Activated CD4-positive, alpha-beta T cell treated with anti-CD3 and anti-CD28 coated beads for 1 hour (primary cell): ENCODE data around the gene THADA.
"Not testable (repeated sequence)": the region's sequence is repeated elsewhere in the genome, so short reads cannot be mapped to it uniquely, and the experiment has no call there.

Experiments used
- DNase-seq: peaks from one replicate; pipeline ENCODE4 v3.0.0-alpha.2; 2020

The THADA gene

DNA sequence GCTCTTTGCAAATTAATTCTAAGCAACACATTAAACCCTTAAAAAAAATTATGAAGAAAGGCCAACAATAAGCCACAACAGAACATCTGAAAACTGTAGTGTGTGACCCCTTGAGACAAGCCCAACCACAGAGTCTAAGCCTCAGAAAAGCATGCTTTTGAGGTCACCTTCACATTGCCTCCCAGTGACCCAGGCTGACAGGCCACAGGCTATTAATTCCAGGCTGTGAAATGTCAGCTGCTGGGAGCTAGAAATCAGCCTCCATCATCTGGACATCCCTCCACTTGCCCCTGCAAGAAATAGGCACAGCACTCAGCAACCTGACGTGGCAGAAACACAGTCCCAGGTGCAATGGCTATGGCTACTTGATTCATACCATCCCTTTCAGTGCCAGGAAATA is 190.0 kb downstream of the THADA start:
- DNase-seq = no peak

DNA sequence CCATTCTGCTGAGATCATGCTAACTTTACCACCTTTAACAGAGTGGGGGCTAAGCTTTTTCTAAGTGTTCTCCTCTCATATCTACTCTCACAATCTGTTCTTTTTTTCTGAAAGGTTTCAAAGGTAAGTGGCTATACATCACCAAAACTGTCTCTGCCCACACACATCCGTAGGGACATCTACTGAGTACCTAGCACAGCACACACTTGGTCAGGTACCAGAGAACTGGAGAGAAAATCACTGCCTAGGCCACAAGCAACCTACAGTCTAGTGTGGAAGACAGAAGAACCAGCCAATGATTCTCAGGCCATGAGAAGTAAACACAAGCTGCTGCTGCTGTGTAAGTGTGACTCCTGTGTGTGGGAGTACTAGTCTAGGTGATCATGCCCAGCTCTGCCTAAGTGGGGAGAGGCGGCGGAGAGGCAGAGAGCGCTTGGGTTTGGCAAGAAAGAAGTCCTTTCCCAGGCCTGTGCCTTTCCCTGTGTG is 193.3 kb downstream of the THADA start:
- DNase-seq = no peak

DNA sequence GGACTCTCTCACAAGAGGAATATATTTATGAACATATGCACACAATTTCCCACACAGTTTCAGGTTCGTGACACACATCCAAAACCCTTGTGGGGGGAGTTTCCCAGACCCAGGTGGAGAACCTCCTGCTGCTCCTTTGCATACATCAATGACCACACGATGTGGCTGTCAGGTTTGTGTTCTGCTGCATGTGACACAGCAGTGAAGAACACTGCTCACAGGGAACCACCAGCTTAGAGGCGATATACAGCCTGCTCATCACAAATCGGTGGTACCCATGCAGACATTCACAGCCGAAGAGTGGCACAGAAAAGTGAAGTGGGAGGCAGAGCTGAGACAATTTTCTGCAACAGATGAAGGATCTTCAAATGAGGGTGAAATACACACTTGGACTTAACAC is 193.8 kb downstream of the THADA start:
- DNase-seq = no peak

DNA sequence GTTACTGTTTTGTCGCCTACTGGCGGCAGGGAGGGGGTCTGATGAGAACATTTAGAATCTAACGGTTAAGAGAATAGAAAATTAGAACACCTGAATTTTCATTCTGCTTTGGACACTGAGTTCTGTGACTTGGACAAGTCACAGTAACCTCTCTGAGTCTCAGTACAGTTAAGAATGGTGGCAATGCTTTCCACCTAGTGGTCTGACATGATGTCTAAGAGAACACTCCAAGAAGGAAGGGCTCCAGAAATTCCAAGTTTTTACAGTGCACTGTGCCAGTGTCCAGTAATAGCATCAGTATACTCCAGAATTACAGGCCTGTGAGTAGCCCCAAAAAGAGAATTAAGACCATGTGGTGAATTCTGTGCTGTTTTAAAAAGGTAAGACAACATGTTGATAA is 195.3 kb downstream of the THADA start:
- DNase-seq = no peak

DNA sequence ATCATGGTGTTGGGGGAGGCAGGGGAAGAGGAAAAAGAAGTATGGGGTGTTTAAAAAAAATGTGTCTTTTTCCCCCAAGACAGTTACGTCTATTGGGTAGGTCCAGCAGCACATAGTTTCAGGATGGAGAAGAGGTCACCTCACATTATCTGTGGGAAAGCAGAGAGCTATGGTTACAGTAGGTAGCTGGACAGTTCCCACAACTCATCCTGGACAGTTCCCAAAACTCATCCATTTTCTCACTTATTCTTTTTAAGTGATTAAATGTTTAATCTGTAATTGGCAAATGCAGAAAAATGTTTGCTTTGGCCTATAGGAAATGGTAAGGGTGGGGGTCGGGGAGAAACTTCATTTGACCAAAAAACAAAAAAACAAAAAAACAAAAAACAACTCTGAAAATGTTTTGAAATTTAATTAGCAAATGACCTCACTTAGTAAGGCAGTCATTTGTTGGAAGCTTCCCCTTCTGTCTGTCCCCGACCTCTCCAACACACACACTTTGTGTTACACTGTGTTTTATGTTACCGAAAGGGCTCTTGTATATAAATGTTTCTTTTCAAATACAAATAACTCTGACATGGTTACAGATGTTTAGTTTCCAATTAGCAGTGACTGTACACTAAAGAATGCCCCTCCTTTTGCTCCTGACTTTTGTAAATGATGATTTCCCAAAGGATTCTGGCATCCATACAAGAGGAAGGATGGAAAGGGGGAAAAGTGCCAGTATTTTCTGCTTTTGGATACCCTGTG is 196.1 kb downstream of the THADA start:
- no peak for DNase-seq

DNA sequence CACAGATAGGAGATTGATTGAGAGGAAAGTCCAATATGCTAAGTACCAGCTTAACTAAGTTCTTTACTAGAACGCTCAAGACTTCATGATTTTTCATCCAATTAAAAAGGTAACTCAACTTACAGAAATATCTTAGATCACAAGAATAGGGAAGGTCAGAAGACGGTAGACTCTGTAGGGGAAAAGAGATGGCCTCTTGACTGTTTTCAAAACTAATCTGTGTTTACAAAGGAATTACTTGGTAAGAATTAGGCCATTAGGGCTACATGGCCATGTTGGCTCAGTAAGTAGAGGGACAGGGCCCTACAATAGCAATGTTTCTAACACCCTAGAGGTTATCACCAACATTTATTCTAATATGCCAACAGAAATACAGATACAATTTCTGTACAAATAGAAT is 196.7 kb downstream of the THADA start:
- no peak for DNase-seq

DNA sequence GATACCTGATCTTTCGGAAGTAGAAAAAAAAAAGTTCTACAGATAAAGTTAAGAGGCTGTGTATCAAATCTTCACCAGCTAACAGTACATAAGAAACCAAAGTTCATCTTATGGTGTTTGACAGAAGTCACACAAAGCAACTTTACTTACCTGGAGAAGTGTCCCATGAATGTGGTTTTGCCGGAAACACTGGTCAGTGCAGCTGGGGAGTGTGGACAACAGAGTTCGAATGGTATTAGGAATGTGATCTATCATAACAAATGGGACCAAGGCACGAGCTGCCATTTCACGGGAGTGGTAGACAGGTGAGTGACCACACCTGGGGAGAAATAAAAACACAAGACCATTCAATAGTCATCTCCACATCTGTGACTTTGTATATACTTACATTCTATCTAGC is 198.0 kb downstream of the THADA start:
- no peak for DNase-seq

DNA sequence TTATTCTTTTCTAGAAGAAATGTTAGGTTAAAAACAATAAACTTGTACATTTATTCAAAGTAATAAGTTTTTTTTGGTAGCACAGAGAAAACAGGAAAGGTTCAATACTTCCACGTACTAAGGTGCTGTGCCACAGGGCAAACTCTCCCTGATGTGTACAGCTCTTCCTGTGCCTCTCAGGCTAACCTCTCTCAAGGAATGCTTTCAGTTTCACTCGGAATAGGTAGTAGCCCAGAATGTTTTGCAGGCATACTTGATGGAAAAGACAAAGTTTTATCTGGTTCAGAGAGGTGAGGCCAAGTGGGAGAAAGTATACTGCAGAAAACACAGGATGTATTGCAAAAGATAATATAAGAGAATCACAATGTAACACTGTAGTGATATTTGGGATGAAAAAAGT is 198.4 kb downstream of the THADA start:
- DNase-seq = no peak

DNA sequence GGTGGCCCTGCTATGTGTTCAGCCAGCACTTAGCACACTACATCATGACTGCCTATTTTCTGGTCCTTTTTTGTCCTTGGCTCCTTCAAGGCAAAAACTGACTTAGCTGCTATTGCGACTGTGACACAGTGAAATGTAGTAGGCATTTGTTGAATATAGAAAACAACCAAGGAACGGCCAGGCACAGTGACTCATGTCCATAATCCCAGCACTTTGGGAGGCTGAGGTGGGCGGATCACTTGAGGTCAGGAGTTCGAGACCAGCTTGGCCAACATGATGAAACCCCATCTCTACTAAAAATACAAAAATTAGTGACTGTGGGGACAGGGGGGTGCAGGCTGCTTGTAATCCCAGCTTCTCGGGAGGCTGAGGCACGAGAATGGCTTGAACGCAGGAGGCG is 199.5 kb downstream of the THADA start:
- DNase-seq = not testable (repeated sequence)

DNA sequence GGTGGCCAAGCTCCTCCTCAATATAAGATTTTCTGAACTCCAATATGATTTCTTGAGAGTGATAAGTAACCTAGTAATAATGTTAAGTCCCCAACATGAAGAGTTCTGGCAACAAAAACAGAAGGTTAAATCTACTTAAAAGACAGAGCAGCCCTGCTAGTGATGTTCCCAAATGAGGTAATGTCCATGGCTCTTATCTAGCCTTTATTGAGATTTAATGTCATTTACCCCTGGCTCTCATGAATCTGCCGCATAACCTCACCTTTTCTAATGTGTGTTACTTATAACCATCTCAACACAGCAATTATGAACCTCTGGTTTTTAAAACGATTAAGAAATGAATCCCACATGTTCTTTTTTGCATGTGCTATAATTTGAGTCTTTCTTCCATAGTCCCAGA is 201.9 kb downstream of the THADA start:
- DNase-seq = no peak

DNA sequence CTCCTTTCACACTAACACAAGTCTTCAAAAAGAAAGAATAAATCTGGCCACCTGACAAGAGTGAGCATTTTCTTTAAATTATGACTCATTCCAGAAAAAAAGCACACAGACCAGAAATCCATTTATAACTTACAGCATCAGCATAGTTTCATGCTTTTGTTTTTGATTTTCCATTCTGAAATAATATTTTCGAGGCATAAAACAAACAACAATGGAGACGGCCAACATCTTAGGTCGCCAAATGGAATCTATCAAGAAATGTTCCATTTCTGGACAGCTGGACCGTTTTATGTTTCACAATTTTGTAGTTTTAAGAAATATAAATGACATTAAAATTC is 204.0 kb downstream of the THADA start:
- no peak for DNase-seq

DNA sequence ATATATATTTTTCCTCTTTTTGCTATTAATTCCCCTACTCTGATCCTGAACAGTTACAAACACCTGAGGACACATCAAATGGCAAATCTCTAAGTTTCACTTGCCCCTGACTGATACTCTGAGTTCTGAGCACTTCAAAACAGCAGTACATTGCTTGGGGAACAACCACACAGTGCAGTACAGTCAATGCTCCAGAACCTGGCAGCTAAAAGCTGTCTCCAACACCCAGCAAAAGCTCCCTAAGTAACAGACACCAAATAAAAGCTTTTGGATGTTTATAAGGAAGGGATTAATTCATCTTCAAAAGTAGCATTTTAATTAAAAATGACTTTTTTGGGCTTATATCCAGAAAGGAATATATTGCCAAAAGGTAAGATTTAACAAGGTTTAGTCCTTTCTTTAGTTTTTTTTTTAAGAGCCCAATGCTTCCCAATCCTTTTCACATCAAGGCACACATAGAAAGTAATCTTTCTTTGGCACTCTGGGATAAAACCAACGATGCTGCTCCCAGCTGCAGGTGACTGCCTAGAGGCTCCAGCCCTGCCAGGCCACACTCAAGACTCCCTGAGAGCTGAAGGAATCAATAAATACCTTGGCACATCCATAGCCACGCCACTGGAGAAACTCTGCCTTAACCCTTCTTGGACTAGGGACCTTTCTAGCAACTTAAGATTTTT is 204.5 kb downstream of the THADA start:
- DNase-seq = no peak

DNA sequence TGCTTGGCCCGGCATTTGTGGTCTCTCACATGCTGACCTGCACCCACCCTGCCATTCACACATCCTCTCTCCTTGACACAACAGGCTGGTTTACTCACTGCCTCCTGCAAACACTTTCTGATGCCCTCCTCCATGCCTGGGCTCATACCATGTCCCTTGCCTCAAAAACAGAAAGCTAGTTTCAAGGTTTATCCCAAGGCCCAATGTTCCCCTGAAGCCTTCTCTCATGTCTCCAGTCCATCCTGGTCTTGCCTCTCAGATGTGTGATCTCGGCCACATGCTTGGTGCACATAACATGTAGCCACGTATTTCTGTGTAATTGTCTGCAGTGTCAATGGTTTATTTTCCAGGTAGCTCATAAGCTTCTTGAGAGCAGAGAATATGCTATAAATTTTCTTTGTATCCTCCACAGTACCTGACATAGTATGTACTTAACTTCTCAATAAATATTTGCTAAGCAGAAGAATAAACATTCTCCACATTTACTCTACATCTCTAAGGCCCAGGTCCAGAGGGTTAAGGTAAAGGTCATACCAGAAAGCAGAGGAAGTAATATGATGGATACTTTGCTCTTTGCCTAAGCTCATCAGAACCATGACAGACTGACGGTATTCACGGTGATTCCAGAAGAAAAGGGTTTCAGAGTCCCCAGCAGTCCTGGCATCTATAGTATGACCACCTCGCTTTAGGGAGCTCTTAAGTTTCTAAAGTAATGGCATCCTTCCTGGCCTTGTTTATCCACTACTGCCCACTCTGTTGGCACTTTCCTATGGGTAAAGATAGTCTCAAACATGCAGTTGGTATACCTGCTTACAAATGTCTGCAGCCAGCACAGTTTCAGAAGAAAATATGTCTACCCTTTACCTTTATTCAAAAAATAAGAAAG is 206.0 kb downstream of the THADA start:
- no peak for DNase-seq

DNA sequence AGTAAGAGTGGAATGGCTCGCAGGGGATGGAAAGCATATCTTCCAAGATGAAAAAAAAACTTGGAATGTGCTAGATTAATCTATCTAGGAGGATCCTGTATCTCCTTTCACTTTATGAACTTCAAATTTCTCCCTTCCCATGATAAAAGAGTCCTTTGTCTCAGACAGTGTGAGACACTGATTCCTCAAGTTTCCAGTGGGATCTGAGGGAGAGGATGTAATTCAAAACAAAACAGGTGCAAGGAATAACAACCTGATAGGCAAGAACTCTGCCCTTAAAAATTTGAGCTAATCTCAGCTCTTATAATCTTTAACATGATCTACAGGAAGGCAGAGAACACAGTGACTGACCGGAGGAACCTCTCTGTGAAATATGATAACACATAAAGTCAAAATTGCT is 207.5 kb downstream of the THADA start:
- no peak for DNase-seq

DNA sequence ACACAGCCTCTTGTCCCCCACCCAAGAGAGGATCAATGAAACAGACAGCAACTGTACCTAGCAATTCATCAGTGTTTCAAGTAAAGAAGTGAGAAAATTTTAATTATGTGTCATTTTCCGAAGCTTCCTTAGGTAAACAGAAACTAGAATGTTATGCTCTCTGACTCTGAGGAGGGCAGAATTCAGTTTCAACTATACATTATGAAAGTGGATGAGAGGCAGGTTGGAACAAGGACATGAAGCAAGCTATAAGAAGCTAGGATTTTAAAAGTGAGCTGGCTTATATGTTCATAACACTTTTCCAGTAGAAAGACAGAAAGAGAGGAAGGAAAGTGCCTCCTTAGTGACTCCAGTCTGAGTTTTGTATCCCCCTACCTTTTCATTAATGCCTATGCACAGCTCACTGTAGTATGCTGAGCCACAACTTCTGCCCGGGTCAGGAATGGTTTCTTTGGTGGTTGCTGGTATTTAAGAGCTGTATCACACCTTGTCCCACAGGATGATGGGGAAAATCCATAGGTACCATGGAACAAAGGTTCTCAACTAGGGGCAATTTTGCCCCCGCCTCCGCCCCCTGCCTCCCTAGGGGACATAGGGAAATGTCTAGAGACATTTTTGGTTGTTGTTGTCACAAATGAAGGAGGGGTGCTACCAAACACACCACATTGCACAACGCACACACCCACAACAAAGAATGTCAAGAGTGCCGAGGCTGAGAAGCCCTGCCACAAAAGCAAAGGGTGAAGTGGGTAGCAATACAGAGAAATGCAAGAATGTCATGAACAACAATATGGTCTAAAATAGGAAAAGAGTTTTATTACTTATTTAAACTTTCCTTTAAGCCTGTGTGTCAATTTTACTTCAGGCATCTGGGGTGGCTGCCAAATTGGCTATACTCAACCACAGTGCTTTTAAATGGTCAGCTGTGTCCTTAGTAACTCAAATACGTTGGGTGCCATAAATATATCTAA is 208.5 kb downstream of the THADA start:
- DNase-seq = no peak

DNA sequence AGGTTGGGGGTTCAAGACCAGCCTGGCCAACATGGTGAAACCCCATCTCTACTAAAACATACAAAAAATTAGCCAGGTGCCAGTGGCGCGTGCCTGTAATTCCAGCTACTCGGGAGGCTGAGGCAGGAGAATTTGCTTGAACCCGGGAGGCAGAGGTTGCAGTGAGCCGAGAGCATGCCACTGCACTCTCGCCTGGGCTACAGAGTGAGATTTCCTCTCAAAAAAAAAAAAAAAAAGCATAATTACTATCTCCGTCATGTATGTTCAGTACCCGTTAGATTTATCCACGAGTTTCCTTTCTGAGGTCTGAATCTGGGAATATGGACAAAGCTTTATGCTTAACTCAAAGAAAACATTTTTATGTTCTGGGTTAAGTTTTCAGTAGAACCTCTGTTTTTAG is 209.2 kb downstream of the THADA start:
- DNase-seq = not testable (repeated sequence)

DNA sequence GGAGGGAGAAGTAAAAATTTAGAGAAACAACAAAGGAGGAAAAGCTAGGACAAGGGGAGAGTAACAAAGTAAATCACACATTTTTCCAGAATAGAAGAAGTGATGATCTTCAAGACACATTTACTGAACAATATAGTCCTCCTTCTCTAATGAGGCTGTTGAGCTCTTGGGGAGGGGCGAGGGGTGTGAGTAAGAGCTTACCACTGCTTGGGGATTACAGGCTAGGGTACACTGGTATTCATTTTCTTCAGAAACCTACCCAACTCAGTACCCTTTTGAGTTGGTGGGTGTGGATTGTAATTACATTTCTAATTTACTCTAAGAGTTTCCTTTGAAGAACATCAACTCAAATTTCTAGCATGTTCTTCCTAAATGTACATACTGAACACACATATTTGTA is 211.7 kb downstream of the THADA start:
- DNase-seq = no peak

DNA sequence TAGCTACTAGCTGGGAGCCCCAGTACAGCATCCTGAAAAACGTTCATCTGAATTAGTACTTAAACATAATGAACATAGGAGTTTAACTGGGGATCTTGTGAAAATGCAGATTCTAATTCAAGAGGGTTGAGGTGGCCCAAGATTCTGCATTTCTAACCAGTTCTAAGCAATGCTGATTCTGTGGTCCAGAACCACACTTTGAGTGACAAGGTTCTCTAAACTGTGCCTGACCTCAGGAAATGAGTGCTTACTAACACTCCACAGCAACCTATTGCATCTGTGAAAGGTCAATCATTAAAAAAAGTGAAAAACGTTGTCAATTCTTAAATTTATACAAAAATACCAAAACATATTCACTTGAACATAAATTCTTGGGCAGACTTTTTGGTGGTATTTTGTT is 212.3 kb downstream of the THADA start:
- DNase-seq = no peak

DNA sequence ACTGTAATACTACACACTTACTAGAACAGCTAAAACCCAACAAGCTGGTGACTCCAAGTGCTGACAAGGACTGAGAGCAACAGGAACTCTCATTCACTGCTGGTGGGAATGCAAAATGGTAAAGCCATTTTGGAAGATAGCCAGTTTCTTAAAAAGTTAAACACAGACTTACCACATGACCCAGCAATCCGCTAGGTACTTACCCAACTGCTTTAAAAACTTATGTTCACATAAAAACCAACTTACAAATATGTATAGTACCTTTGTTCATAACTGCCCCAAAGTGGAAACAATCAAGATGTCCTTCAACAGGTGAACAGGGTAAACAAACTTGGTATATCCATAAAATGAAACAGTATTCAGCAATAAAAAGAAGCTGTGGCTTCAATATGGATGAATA is 216.3 kb downstream of the THADA start:
- DNase-seq = no peak

DNA sequence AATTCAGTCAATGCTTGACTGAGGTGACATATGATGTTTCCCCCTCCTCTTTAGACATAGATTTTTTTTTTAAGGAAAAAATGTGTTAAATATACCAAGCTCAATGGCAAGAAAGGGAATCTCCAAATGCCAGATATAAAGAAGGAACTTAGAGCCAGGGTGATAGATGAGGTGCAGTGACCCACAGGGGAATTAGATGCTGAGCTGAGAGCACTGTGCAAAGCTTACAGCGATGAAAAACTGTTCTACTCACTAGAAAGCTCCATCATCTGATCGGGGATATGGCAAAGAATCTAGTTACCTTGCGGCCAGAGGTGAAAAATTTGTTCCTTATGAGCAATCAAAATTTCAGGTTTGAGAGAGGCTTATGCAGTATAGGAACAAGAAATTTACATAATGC is 218.5 kb downstream of the THADA start:
- no peak for DNase-seq

DNA sequence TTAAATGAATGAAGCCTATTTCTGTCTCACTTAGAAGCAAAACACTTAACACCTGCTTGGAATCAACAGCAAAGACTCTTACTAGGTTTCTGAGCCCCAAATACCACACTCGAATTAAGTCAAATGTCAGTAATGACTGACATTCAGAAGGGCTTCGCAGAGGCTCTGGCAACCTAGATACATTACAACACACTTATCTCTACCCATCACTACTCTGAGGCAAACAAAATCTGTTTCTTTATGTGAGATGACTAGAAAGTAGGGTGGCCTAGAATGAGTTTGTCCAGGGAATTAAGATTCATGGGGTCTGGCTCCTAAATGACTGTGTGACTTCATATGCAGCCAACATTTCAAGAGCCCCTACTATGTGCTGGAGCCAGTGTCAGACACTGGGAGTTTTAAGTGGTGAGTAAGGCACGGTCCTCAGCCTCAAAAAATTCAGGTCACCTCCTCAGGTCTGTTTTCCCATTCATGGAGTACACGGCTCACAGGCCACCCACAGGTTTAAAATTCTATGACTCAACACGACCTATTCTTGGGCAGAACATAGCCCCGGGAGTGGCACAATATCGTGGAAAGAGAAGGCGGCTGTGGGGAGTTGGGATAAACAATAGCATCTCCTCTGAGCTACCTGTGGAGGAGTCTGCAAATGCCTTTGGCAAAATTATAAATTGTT is 219.2 kb downstream of the THADA start:
- DNase-seq = no peak
